ENCODE results near the gene SNX9.

SNX9 gene

DNA sequence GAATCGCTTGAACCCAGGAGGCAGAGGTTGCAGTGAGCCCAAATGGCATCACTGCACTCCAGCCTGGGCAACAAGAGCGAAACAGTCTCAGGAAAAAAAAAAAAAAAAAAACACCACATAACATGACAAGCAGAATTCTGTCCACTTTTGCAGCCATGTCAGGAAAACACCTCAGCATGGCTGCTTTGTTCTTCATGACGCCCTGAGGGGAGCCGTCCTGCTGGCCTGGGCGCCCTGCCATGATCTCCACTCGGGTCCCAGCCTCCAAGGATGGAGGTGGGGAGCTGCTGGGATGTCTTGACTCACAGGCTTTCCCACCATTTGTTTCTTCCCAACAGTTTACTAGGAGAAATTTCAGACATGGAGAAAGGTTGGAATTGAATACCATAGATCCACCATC lies 42.2 kb downstream of the SNX9 start:
- H2AFZ ChIP-seq (ENCODE audit: low read length): no peak overlapping the region
- no peaks in the 10 kb centered on the region for H3K79me2 ChIP-seq (ENCODE audit: insufficient read depth, low read length)
- H3K9me2 ChIP-seq (ENCODE audit: low read depth, low read length): no peaks in the 10 kb centered on the region
- H3K9me3 ChIP-seq (ENCODE audit: low read length): no peaks in the 10 kb centered on the region
- no peak overlapping the region for H3K9ac ChIP-seq (ENCODE audit: low read length)
- no peak overlapping the region for H3K27ac ChIP-seq (ENCODE audit: low read depth, low read length, poor library complexity, severe bottlenecking)
- no peak overlapping the region for H3K4me2 ChIP-seq (ENCODE audit: low read length)
- H4K20me1 ChIP-seq (ENCODE audit: insufficient read depth, low read length): no peaks in the 10 kb centered on the region
- no peak overlapping the region for H3K4me3 ChIP-seq (ENCODE audit: low read depth, low read length, poor library complexity, severe bottlenecking)
- H3F3A ChIP-seq (ENCODE audit: insufficient read depth, low read length): no peaks in the 10 kb centered on the region
- TF ChIP-seq, protein P1, sequence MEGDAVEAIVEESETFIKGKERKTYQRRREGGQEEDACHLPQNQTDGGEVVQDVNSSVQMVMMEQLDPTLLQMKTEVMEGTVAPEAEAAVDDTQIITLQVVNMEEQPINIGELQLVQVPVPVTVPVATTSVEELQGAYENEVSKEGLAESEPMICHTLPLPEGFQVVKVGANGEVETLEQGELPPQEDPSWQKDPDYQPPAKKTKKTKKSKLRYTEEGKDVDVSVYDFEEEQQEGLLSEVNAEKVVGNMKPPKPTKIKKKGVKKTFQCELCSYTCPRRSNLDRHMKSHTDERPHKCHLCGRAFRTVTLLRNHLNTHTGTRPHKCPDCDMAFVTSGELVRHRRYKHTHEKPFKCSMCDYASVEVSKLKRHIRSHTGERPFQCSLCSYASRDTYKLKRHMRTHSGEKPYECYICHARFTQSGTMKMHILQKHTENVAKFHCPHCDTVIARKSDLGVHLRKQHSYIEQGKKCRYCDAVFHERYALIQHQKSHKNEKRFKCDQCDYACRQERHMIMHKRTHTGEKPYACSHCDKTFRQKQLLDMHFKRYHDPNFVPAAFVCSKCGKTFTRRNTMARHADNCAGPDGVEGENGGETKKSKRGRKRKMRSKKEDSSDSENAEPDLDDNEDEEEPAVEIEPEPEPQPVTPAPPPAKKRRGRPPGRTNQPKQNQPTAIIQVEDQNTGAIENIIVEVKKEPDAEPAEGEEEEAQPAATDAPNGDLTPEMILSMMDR (IDR thresholded peaks at IDR 0.05; ENCODE audit: low read length): no peak
- TF ChIP-seq EZH2 (IDR thresholded peaks at IDR 0.05; ENCODE audit: borderline replicate concordance, low read length): no peak
- H3K4me1 ChIP-seq (ENCODE audit: insufficient read depth, low read length, severe bottlenecking): no peaks in the 10 kb centered on the region
- no peaks in the 10 kb centered on the region for H3K36me3 ChIP-seq (ENCODE audit: insufficient read depth, low read length)
- H3K27me3 ChIP-seq (ENCODE audit: insufficient read depth, low read length): no peaks in the 10 kb centered on the region

GRCh38 chr6:157867155-157867559 lies 44.1 kb downstream of the SNX9 start:
- Histone ChIP-seq H3K9ac (ENCODE audit: low read length) (no peak overlapping the region), H3K36me3 (ENCODE audit: insufficient read depth, low read length) (no peaks in the 10 kb centered on the region), H3K9me2 (ENCODE audit: low read depth, low read length) (no peaks in the 10 kb centered on the region), H3K4me3 (ENCODE audit: low read depth, low read length, poor library complexity, severe bottlenecking) (no peak overlapping the region), H3K4me1 (ENCODE audit: insufficient read depth, low read length, severe bottlenecking) (no peaks in the 10 kb centered on the region), H3F3A (ENCODE audit: insufficient read depth, low read length) (no peaks in the 10 kb centered on the region), H3K79me2 (ENCODE audit: insufficient read depth, low read length) (no peaks in the 10 kb centered on the region), H3K27me3 (ENCODE audit: insufficient read depth, low read length) (no peaks in the 10 kb centered on the region), H3K4me2 (ENCODE audit: low read length) (no peak overlapping the region), H3K9me3 (ENCODE audit: low read length) (no peaks in the 10 kb centered on the region), H3K27ac (ENCODE audit: low read depth, low read length, poor library complexity, severe bottlenecking) (no peak overlapping the region), H4K20me1 (ENCODE audit: insufficient read depth, low read length) (no peaks in the 10 kb centered on the region), H2AFZ (ENCODE audit: low read length) (no peak overlapping the region)
- no peak for TF ChIP-seq EZH2 (IDR thresholded peaks at IDR 0.05; ENCODE audit: borderline replicate concordance, low read length)
- TF ChIP-seq, protein P1 (IDR thresholded peaks at IDR 0.05; ENCODE audit: low read length): no peak

- Histone ChIP-seq H3K27ac (ENCODE audit: low read depth, low read length, poor library complexity, severe bottlenecking) (no peak overlapping the region), H3K79me2 (ENCODE audit: insufficient read depth, low read length) (no peaks in the 10 kb centered on the region)
Observed at GRCh38 chr6:157867981-157868380, 44.9 kb downstream of the SNX9 start.

More at GRCh38 chr6:157867981-157868380, 44.9 kb downstream of the SNX9 start:
- Histone ChIP-seq H3F3A (ENCODE audit: insufficient read depth, low read length) (no peaks in the 10 kb centered on the region), H3K9me2 (ENCODE audit: low read depth, low read length) (no peaks in the 10 kb centered on the region), H3K9ac (ENCODE audit: low read length) (no peak overlapping the region), H4K20me1 (ENCODE audit: insufficient read depth, low read length) (no peaks in the 10 kb centered on the region), H2AFZ (ENCODE audit: low read length) (no peak overlapping the region), H3K9me3 (ENCODE audit: low read length) (no peaks in the 10 kb centered on the region), H3K4me1 (ENCODE audit: insufficient read depth, low read length, severe bottlenecking) (no peaks in the 10 kb centered on the region), H3K4me2 (ENCODE audit: low read length) (no peak overlapping the region), H3K27me3 (ENCODE audit: insufficient read depth, low read length) (no peaks in the 10 kb centered on the region; the same call in 1 of the 2 replicates), H3K36me3 (ENCODE audit: insufficient read depth, low read length) (no peaks in the 10 kb centered on the region), H3K4me3 (ENCODE audit: low read depth, low read length, poor library complexity, severe bottlenecking) (no peak overlapping the region)
- TF ChIP-seq EZH2 (IDR thresholded peaks at IDR 0.05; ENCODE audit: borderline replicate concordance, low read length): no peak
- TF ChIP-seq, protein P1 (IDR thresholded peaks at IDR 0.05; ENCODE audit: low read length): no peak
